Measurements from ENCODE around the gene SV2B. TPM values are rescaled to one million over a fixed set of nuclear protein-coding genes. Genes with fewer than 3 reads are reported as not detected.

The SV2B gene
- total RNA-seq, 4 donors from 2014 or later: 0.42 to 2.3 (median 0.88) TPM

- TF ChIP-seq CTCF (IDR thresholded peaks at IDR 0.05) (no peak), POLR2A (IDR thresholded peaks at IDR 0.05) (no peak)
- intact Hi-C loops (cut with DNase I; ENCODE audit: low total_unique reads): no loop called here
- WGBS, 2 donors: 63 to 95% methylated on average over 1 of the region's 1 CpG
- no peak overlapping the region for H3K4me3 ChIP-seq (ENCODE audit: low read depth, poor library complexity, severe bottlenecking)
- peak; percentile 42 to 91 for DNase-seq (ENCODE audit: low spot score in 2 of 2)
Observed at GRCh38 chr15:91104111-91104510, 4.1 kb downstream of the SV2B start.

- 76 to 87% methylated on average over 4 of the region's 4 CpGs for whole genome bisulfite sequencing, 2 donors
- TF ChIP-seq POLR2A (IDR thresholded peaks at IDR 0.05) (no peak), CTCF (IDR thresholded peaks at IDR 0.05) (no peak)
- intact Hi-C loops (cut with DNase I; ENCODE audit: low total_unique reads): no loop called here
Observed at GRCh38 chr15:91108421-91108820, 8.4 kb downstream of the SV2B start.

GRCh38 chr15:91109885-91110284, 9.8 kb downstream of the SV2B start:
- H3K4me3 ChIP-seq (ENCODE audit: low read depth, poor library complexity, severe bottlenecking): no peak overlapping the region
- TF ChIP-seq POLR2A (IDR thresholded peaks at IDR 0.05): no peak
- TF ChIP-seq CTCF (IDR thresholded peaks at IDR 0.05): no peak
- 91 to 92% methylated on average over 6 of the region's 6 CpGs for WGBS, 2 donors
- DNase-seq (ENCODE audit: low spot score in 2 of 2): no peak
- intact Hi-C loops (cut with DNase I; ENCODE audit: low total_unique reads): loop anchor here (5.0 kb wide), 1 partner anchor 1363 kb away; no protein-coding TSS in a partner anchor

More at GRCh38 chr15:91108421-91108820, 8.4 kb downstream of the SV2B start:
- no peak overlapping the region for H3K4me3 ChIP-seq (ENCODE audit: low read depth, poor library complexity, severe bottlenecking)
- no peak for DNase-seq (ENCODE audit: low spot score in 2 of 2)

- WGBS, 2 donors: 81 to 89% methylated on average over 11 of the region's 11 CpGs
- intact Hi-C loops (cut with DNase I; ENCODE audit: low total_unique reads): loop anchor here (5.0 kb wide), 1 partner anchor 1363 kb away; no protein-coding TSS in a partner anchor
- DNase-seq (ENCODE audit: low spot score in 2 of 2): peak in 1 of 2 donors; percentile 52
- no peak for TF ChIP-seq CTCF (IDR thresholded peaks at IDR 0.05)
- no peak for TF ChIP-seq POLR2A (IDR thresholded peaks at IDR 0.05)
- no peak overlapping the region for H3K4me3 ChIP-seq (ENCODE audit: low read depth, poor library complexity, severe bottlenecking)
Observed at GRCh38 chr15:91110407-91110806, 10.3 kb downstream of the SV2B start.

- H3K4me3 ChIP-seq (ENCODE audit: low read depth, poor library complexity, severe bottlenecking): no peak overlapping the region
- WGBS, 2 donors: 54 to 55% methylated on average over 6 of the region's 6 CpGs
- TF ChIP-seq POLR2A (IDR thresholded peaks at IDR 0.05) (no peak), CTCF (IDR thresholded peaks at IDR 0.05) (no peak)
- intact Hi-C loops (cut with DNase I; ENCODE audit: low total_unique reads): loop anchor here (5.0 kb wide), 1 partner anchor 1366 kb away; no protein-coding TSS in a partner anchor
- peak in 1 of 2 donors; percentile 39 for DNase-seq (ENCODE audit: low spot score in 2 of 2)
Observed at GRCh38 chr15:91113030-91113429, 13.0 kb downstream of the SV2B start.

DNA sequence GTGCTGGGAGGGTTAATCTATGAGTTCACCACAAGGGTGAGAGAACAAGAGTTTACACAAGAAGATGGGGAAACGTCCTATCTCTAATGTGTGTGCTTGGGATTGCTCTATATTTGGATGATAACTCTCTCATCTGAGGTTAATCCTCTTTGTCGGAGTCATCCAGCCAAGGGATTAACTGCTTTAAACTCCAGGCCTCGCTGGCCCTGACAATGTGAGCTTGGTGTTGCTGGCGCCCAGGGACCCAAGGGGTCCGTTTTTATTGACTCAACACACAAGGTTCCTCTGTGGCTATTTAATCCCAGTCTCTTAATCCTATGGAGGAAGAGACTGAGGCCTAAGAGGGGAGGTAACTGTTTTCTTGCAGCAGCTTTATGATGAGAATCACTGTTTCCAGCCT, 14.2 kb downstream of the SV2B start:
- 79 to 82% methylated on average over 5 of the region's 5 CpGs for WGBS, 2 donors
- intact Hi-C loops (cut with DNase I; ENCODE audit: low total_unique reads): loop anchor here (5.0 kb wide), 1 partner anchor 1367 kb away; no protein-coding TSS in a partner anchor
- no peak overlapping the region for H3K4me3 ChIP-seq (ENCODE audit: low read depth, poor library complexity, severe bottlenecking)
- TF ChIP-seq CTCF (IDR thresholded peaks at IDR 0.05) (no peak), POLR2A (IDR thresholded peaks at IDR 0.05) (no peak)
- DNase-seq (ENCODE audit: low spot score in 2 of 2): peak in 1 of 2 donors; percentile 21

Measured in lower leg skin (tissue), 4 donors.